Activated CD8-positive, alpha-beta memory T cell treated with anti-CD3 and anti-CD28 coated beads, Interleukin-2, amount 50 U/mL, for 1 hour (primary cell): ENCODE results near the gene CLDN6.

ENCODE experiments used
- DNase-seq: peaks from one replicate; pipeline ENCODE4 v3.0.0-alpha.2; 2020; ENCODE audit errors: extremely low read depth

The CLDN6 gene

DNA sequence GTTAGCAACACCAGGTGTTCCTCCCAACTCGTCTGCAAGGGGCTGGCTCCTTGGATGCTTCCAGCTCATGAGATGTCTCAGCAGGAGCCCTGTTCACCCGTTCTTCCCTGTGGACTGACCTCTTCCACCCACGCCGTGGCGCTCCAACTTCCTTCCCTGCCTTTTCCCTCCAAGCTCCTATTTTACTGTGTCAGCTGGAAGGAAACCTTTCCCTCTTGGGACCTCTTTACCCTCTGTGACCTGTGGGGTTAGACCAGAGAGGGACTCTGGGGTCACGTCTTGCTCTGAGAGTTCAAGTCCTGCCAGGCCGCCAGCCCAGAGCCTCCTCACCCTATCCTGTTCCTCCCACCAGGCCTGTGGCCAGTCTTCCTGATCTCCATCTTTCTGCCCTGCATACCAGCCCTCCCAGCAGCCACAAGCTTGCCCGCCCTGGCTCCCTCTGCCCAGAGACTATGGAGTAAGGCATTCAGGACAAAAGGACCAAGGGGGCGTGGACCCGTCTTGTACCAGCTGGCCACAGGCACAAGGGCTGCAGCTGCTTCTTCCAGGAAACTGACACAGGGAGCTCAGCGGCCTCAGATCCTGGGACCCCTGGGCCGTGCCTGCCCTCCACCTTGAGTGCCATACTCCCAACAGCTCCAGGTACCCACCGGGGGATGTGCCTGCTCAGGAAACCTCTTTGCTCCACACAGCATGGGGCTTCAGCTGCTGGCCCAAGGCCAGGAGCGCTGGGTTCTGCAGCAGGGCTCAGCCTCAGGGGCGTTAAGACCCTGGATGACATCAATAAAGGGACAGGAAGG lies 45.8 kb downstream of the CLDN6 start:
- no peak for DNase-seq

DNA sequence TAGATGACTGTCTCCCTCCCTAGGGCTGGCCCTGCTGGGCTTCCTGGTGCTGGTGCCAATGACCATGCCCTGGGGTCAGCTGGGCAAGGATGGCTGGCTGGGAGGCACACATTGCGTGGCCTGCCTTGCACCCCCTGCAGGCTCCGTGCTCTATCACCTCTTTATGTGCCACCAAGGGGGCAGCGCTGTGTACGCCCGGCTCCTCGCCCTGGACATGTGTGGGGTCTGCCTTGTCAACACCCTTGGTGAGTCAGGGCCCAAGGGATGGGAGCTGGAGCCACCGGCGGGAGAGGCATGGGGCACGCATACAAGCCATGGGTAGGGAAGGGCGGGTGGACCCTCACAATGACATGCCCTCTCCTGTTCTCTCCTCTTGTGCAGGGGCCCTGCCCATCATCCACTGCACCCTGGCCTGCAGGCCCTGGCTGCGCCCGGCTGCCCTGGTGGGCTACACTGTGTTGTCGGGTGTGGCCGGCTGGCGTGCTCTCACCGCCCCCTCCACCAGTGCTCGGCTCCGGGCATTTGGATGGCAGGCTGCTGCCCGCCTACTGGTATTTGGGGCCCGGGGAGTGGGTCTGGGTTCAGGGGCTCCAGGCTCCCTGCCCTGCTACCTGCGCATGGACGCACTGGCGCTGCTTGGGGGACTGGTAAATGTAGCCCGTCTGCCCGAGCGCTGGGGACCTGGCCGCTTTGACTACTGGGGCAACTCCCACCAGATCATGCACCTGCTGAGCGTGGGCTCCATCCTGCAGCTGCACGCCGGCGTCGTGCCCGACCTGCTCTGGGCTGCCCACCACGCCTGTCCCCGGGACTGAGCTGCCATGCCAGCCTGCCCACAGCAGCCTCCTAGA lies 46.6 kb downstream of the CLDN6 start:
- DNase-seq = no peak

DNA sequence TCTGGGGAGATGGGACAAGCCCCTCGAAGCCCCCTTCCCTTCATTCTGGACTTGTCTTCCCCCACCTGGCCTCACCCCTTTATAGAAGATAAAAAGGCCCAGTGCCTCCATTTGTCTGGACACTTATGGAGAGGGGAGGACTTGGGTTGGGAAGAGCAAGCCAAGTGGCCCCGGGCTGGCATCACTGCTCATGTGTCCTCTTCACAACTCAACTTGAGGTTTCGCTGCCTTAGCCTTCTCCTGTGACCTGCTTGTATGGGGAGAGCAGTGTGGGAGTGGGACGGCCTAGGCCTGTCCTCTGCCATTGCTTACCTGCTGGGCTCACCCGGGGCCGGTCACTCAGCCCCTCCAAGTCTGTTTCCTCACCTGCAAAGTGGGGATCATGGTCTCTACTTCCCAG lies 47.4 kb downstream of the CLDN6 start:
- no peak for DNase-seq

DNA sequence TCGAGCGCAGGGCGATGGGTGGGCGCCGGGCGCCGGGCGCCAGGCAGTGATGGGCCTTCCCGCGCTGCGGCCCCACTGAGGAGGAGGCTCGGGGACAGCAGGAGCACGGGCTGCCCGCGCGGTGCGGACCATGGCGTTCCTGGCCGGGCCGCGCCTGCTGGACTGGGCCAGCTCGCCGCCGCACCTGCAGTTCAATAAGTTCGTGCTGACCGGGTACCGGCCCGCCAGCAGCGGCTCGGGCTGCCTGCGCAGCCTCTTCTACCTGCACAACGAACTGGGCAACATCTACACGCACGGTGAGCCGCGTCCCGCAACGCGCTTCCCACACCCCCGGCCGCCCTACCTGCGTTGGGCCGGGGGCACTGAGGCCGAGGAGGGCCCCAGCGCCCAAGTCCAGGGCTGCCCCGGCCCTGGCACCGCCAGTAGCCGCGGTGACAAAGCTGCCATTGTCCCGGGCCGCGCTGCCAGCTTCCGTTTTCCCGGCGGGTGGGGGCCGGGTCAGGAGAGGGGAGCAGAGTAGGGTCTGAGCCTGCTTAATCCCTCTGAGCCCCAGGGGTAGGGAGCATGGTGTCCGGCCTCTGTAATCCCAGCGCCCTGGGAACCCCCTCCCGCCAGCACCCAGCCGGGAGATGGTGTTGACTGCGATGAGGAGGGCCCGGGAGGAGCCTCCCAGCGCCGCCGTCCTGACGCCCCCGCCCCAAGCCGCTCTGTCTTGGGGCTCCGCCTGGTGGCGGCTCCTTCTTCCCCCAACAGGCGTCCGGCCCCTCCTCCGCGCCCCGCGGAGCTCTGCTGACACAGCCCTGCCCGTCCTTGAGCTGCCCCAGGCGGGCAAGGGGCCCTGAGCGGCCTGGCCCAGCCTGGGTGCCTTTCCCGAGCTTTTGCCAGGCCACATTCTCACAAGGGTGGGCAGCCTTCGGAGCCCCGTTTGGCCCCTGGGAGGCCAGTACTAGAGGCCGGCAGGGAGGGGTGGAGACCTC lies 48.1 kb downstream of the CLDN6 start:
- DNase-seq = no peak

DNA sequence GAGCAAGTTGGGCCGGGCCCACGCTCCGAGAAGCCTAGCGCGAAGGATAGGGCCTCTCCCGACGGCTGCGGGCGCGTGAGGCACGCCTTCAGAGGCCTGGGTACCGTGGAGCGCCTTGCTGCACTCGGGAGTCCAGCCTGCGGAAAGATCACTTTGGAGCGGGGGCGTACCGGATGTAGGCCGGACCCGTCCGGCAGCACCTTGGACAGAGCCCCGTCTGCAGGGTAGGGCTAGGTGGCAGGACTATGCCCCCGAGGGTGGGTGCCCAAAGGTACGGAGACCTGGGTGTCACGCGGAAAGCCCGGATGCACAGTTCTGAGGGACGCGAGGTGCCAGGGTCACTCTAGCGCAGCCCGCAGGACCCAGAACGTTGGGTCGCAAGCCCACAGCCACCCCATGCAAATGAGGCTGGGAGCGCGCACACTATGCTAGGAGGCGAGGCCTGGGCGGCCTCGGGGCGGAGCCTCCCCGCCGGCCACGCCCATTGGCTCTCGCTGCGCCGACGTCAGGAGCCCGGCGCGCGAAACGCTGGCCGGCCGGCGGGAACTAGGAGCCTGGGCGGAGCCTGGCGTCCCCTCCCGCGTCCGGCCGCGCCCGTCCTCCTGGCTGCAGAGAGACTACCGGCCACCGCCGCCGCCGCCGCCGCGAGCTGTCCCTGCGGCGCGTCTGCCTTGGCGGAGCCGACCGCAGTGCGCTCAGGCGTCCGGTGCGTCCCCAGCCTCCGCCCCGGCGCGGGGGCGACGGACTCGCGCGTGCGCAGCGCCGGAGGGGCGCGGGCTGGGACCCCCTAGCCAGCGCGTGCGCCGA lies 49.0 kb downstream of the CLDN6 start, which contains the start of gene PAQR4:
TSS of gene PAQR4 (plus strand) at position 611 of the 807 bp plus-strand sequence. CDS start 327 bp downstream, outside the sequence.
- DNase-seq = no peak

DNA sequence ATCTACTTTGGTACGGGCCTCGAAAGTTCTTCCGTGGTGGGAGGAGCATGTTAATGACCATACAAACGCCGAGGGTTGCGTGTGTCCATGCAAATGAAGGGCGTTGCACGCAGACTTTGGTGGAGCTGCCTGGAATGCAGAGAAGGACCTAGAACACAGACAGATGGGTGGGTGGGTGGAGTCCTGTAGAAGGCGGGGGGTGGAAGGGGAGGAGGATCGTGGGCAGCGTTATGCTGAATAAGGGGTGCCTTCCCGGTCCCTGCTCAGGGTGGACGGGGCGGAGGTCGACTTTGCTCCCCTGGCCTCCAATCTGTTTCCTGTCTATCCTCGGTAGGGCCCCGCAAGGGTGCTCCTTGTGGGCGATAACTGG lies 49.6 kb downstream of the CLDN6 start:
- no peak for DNase-seq

DNA sequence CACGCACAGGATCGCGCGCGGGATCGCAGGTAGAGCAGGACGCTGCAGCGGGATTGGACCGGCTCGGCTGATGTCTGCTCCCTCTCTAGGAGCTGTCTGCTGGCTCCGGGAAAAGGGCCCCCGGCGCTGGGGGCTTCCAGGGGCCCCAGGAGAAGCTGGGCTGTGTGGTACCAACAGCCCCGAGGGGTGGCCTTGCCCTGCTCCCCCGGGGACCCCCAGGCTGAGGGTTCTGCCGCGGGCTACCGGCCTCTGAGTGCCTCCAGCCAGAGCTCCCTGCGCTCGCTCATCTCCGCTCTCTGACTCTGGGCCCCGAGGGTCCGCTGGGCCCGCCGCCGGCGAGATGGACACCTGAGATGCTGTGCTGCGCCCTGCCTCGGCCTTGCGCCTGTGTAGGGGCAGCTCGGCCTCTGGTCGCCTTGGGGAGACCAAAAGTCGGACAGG lies 50.2 kb downstream of the CLDN6 start:
- DNase-seq = no peak

DNA sequence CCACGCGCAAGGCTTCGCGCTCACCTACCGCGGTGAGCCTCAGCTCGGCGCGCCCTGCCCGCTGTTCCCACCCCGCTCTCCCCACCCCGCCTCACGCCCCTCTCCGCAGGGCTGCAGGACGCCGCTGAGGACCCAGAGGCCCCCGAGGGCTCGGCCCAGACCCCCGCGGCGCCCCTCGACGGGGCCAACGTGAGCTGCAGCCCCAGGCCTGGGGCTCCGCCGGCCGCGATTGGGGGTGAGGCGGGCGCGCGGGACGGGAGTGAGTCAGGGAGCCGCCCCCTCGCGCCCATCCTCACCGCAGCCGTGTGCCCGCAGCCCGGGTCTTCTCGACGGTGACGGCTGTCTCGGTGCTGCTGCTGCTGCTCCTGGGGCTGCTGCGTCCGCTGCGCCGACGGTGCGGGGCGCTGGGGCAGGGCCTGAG lies 50.8 kb downstream of the CLDN6 start:
- no peak for DNase-seq

DNA sequence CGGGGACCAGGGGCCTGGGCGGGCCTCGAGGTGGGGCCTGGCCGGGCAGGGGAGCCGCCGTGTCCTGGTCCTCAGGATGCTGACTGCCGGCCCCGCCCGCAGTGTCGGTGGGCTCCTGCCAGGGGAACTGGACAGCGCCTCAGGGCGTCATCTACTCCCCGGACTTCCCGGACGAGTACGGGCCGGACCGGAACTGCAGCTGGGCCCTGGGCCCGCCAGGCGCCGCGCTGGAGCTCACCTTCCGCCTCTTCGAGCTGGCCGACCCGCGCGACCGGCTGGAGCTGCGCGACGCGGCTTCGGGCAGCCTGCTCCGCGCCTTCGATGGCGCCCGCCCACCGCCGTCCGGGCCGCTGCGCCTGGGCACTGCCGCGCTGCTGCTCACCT lies 51.2 kb downstream of the CLDN6 start:
- DNase-seq = no peak

DNA sequence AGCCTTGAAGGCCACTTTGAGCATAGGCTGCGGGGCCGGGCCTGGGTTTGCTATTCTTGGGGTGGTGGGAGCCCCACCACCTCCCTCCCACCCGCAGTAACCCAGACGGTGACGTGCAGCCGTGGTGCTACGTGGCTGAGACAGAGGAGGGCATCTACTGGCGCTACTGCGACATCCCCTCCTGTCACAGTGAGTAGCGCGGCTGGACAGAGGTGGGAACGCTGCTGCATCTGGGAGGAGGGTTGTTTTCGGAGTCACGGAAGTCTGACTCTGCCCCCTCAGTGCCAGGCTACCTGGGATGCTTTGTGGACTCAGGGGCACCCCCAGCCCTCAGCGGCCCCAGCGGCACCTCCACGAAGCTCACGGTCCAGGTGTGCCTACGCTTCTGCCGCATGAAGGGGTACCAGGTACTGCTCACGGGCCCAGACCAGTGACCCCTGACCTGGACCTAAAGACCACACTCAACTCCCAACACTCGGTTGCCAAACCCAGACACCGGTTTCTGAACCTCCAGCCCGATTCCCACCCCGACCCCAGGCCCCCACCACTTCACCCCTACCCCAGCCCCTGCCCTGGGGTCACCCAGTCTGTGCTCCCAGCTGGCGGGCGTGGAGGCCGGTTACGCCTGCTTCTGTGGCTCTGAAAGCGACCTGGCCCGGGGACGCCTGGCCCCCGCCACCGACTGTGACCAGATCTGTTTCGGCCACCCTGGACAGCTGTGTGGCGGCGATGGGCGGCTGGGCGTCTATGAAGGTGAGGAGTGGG lies 51.8 kb downstream of the CLDN6 start:
- no peak for DNase-seq
